HepG2 (cell line): ENCODE measurements around the gene GABRA4. TPM values are rescaled to one million over a fixed set of nuclear protein-coding genes. Genes with fewer than 3 reads are reported as not detected.

ENCODE experiments used
- ATAC-seq: fragments of 200-7000 bp; cut with Tn5 transposase; 3 replicates; pipeline ENCODE4 v1.9.1; 2020; ENCODE audit warnings: mild to moderate bottlenecking, moderate library complexity
- BruUV-seq: library from RNA; stranded (reverse); fragments of 400-500 nt; replicated peaks from 2 replicates; lab custom pipeline; 2021; lab: Mats Ljungman, UMichigan
- CTCF ChIA-PET: fragments of 300-600 bp; formaldehyde crosslinking; extraction: SDS; loops from one replicate; lab custom pipeline; 2021; ENCODE audit warnings: low total read pairs, inconsistent platforms, low intra/inter-chr PET ratio; lab: Yijun Ruan, JAX
- POLR2A ChIA-PET: fragments of 350-600 bp; sonication (Branson Sonifier 250); formaldehyde crosslinking; loops from one replicate; lab custom pipeline; 2020; ENCODE audit warnings: antibody characterized with exemption, inconsistent platforms; lab: Yijun Ruan, JAX
- DNase-seq: peaks from one replicate; pipeline ENCODE4 v3.0.0-alpha.2; 2015; ENCODE audit warnings: low spot score
- FAIRE-seq: peaks from 3 replicates; lab custom pipeline; 2011; peaks lifted over from hg19 to GRCh38; lab: Jason Lieb, UNC
- H2AFZ ChIP-seq: one replicate; pipeline ENCODE4 v1.6.1; 2011; ENCODE audit warnings: low read length, inconsistent platforms
- H3K27ac ChIP-seq: fragments of 300-600 bp; 3 replicates; pipeline ENCODE4 v1.8.0; 2011; ENCODE audit warnings: mixed run types, mild to moderate bottlenecking, mixed read lengths, low read length, inconsistent platforms; ENCODE audit not compliant: insufficient read depth; ENCODE audit errors: extremely low read length
- H3K27me3 ChIP-seq, 2 experiments: fragments of 200-600 bp in 1 of 2; 2 replicates in 1 of 2; 3 replicates in 1 of 2; pipeline versions ENCODE4 v1.6.0 to v1.8.0; 2011; ENCODE audit warnings: low read length in 2 of 2, mild to moderate bottlenecking in 2 of 2, moderate library complexity in 2 of 2, inconsistent platforms in 1 of 2; ENCODE audit not compliant: insufficient read depth in 2 of 2, control insufficient read depth in 1 of 2
- H3K36me3 ChIP-seq, 2 experiments: fragments of 200-600 bp in 1 of 2; replicated peaks in 1 of 2; 2 replicates in 1 of 2; 3 replicates in 1 of 2; pipeline versions ENCODE4 v1.5.1 to v1.8.0; 2011; ENCODE audit warnings: low read length in 2 of 2, inconsistent platforms in 1 of 2; ENCODE audit not compliant: insufficient read depth in 2 of 2, control insufficient read depth in 1 of 2
- H3K4me1 ChIP-seq: 2 replicates; pipeline ENCODE4 v1.5.1; 2012; ENCODE audit warnings: low read length, inconsistent platforms; ENCODE audit not compliant: insufficient read depth
- H3K4me2 ChIP-seq: 2 replicates; pipeline ENCODE4 v1.6.0; 2011; ENCODE audit warnings: low read depth, low read length, inconsistent platforms
- H3K4me3 ChIP-seq, 3 experiments: fragments of 200-600 bp in 1 of 3; sonication (generic), shearing (Covaris generic) in 1 of 3; replicated peaks in 1 of 3; 2 replicates each; pipeline ENCODE4 v1.5.1; 2011 to 2016; ENCODE audit warnings: low read length in 3 of 3, inconsistent platforms in 2 of 3, low read depth in 2 of 3, mild to moderate bottlenecking in 2 of 3, control low read depth in 1 of 3, mixed read lengths in 1 of 3; ENCODE audit not compliant: insufficient read depth in 1 of 3
- H3K79me2 ChIP-seq: one replicate; pipeline ENCODE4 v1.6.1; 2011; ENCODE audit warnings: low read length, inconsistent platforms; ENCODE audit not compliant: insufficient read depth
- H3K9ac ChIP-seq: 2 replicates; pipeline ENCODE4 v1.6.0; 2011; ENCODE audit warnings: mild to moderate bottlenecking, low read depth, low read length, inconsistent platforms; ENCODE audit not compliant: insufficient read depth
- H3K9me3 ChIP-seq: 2 replicates; pipeline ENCODE4 v1.5.1; 2012; ENCODE audit warnings: mild to moderate bottlenecking, low read length
- H4K20me1 ChIP-seq: 2 replicates; pipeline ENCODE4 v1.6.0; 2011; ENCODE audit warnings: inconsistent platforms, mild to moderate bottlenecking, low read length, moderate library complexity; ENCODE audit not compliant: insufficient read depth
- AHR ChIP-seq: IDR thresholded peaks from 2 replicates; pipeline ENCODE4 v1.6.1; 2018; ENCODE audit warnings: missing genetic modification reagents, missing compliant biosample characterization
- CTCF ChIP-seq: sonication (generic); formaldehyde crosslinking; IDR thresholded peaks from 2 replicates; pipeline ENCODE4 v1.5.0; 2020; ENCODE audit warnings: mild to moderate bottlenecking, missing genetic modification reagents, moderate library complexity
- GLMP ChIP-seq: sonication (generic); formaldehyde crosslinking; IDR thresholded peaks from 2 replicates; pipeline ENCODE4 v1.9.0; 2021; ENCODE audit warnings: missing genetic modification reagents, mild to moderate bottlenecking, borderline replicate concordance
- HOXD1 ChIP-seq: sonication (generic); formaldehyde crosslinking; IDR thresholded peaks from 2 replicates; pipeline ENCODE4 v1.5.0; 2020; ENCODE audit warnings: missing genetic modification reagents
- RFXANK ChIP-seq: IDR thresholded peaks from 2 replicates; pipeline ENCODE4 v1.6.1; 2016
- SMC3 ChIP-seq: IDR thresholded peaks from 2 replicates; pipeline ENCODE4 v1.6.1; 2011; ENCODE audit warnings: low read length, improper control_type of control experiment
- SRY ChIP-seq: sonication (generic); formaldehyde crosslinking; IDR thresholded peaks from 2 replicates; pipeline ENCODE4 v1.8.0; 2022; ENCODE audit warnings: mild to moderate bottlenecking, missing genetic modification reagents
- STAG1 ChIP-seq: sonication (generic); formaldehyde crosslinking; IDR thresholded peaks from 2 replicates; pipeline ENCODE4 v1.4.0; 2020; ENCODE audit warnings: missing genetic modification reagents
- ZNF10 ChIP-seq: sonication (generic); formaldehyde crosslinking; IDR thresholded peaks from 2 replicates; pipeline ENCODE4 v1.4.0; 2020; ENCODE audit warnings: mild to moderate bottlenecking, low read depth, missing genetic modification reagents, borderline replicate concordance
- ZNF260 ChIP-seq: sonication (generic); formaldehyde crosslinking; IDR thresholded peaks from 2 replicates; pipeline ENCODE4 v1.4.0; 2020; ENCODE audit warnings: missing genetic modification reagents, low read depth, mild to moderate bottlenecking, borderline replicate concordance
- WGBS: methylation state at CpG from one replicate; pipeline ENCODE4 v1.1.6; 2017; ENCODE audit warnings: low lambda C conversion rate; 5-methylcytosine and 5-hydroxymethylcytosine counted together
- in situ Hi-C: cut with HindIII; loops from 2 replicates; pipeline ENCODE4 v1.10.0; 2017; ENCODE audit warnings: low pct_unique_long_range_greater_than_20kb; ENCODE audit not compliant: extremely low pct_ligation_motif_present
- intact Hi-C: fragments of 100-400 bp; cut with micrococcal nuclease; formaldehyde crosslinking; loops from one replicate; pipeline ENCODE4 v1.10.0; 2022; ENCODE audit not compliant: unreplicated experiment
- polyA plus RNA-seq, 8 experiments: library from polyadenylated mRNA; depleted of rRNA in 3 of 8; stranded (reverse) in 7 of 8; unstranded in 1 of 8; fragments of >200 nt; fragmentation: Illumina TruSeq in 4 of 8; extraction: Trizol in 4 of 8; gene quantifications; 2 replicates each; pipeline versions ENCODE4 v1.2.1 to v1.2.3, GENCODE V29; 2011 to 2016; ENCODE audit warnings: low read depth in 4 of 8, missing spikeins in 1 of 8, mixed read lengths in 1 of 8; ENCODE audit not compliant: insufficient read depth in 1 of 8
- total RNA-seq, 5 experiments: library from RNA; depleted of rRNA; stranded (reverse); fragments of >200 nt; fragmentation: Illumina TruSeq; extraction: Trizol; gene quantifications; 2 replicates each; pipeline ENCODE4 v1.2.3, GENCODE V29; 2016; ENCODE audit warnings: low read depth in 1 of 5
- TF ChIP-seq, protein P1 (sequence below): fragments of 450-650 bp; IDR thresholded peaks from 2 replicates; pipeline ENCODE4 v1.6.1; 2017

The GABRA4 gene
- total and polyA plus RNA-seq, 2 of the 13 experiments (the other 11 are each of a cell fraction or from before 2014, with no cell fraction given): not detected

DNA sequence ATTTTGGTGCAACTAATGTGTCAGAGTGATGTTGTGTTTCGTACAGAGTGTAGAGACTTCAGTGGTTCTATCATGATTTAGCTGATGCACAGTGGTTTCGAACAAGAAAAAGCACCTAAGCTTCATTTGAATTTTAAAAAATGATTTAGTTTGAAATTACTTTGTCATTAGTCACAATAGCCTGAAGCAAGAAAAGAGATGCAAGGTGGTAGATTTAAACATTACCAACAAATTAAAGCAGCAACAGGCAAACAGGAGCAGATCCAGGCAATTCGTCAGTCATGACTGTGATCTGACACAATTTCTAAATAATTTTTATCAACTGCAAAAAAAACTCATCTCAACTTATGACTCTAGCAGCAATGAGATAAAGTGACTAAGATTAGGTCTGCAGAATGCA is 59.7 kb downstream of the GABRA4 start (continued):
- TF ChIP-seq HOXD1 (CRISPR knock-in tag) (no peak), SRY (no peak), RFXANK (CRISPR knock-in tag) (no peak)

- intact Hi-C loops: loop anchor here (1.0 to 5.0 kb wide), 3 partner anchors 100 to 450 kb away; no protein-coding TSS in a partner anchor
- FAIRE-seq: no peak
- WGBS: 14% methylated on average over 3 of the region's 3 CpGs
Observed at GRCh38 chr4:46931981-46932380, 61.4 kb downstream of the GABRA4 start.

More at GRCh38 chr4:46931981-46932380, 61.4 kb downstream of the GABRA4 start:
- ChIA-PET CTCF (interaction anchor here (1.6 kb wide), 1 partner anchor 100 kb away, joined by 14 read pairs; the partner anchor contains the start of gene GABRB1), POLR2A (no interaction called here)
- TF ChIP-seq GLMP (no peak), CTCF (CRISPR knock-in tag) (peak; percentile 58), ZNF10 (CRISPR knock-in tag) (no peak), ZNF260 (CRISPR knock-in tag) (no peak), SMC3 (peak; percentile 30; the same call in 1 of the 2 replicates), STAG1 (CRISPR knock-in tag) (peak; percentile 57), AHR (CRISPR knock-in tag) (no peak)
- TF ChIP-seq, protein P1, sequence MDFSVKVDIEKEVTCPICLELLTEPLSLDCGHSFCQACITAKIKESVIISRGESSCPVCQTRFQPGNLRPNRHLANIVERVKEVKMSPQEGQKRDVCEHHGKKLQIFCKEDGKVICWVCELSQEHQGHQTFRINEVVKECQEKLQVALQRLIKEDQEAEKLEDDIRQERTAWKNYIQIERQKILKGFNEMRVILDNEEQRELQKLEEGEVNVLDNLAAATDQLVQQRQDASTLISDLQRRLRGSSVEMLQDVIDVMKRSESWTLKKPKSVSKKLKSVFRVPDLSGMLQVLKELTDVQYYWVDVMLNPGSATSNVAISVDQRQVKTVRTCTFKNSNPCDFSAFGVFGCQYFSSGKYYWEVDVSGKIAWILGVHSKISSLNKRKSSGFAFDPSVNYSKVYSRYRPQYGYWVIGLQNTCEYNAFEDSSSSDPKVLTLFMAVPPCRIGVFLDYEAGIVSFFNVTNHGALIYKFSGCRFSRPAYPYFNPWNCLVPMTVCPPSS: no peak
- no peak overlapping the region for H3K9ac ChIP-seq
- H3K4me1 ChIP-seq: 0 out of 2 replicates have a peak, but pooled peaks cover 9% of the 10 kb centered on the region
- H3K27ac ChIP-seq: no peak overlapping the region
- H3K36me3 ChIP-seq: no peaks in the 10 kb centered on the region
- BruUV-seq: no TSS peak
- H2AFZ ChIP-seq: no peak overlapping the region
- in situ Hi-C loops: loop anchor here (10.0 kb wide), 1 partner anchor 103 kb away; the partner anchor contains the start of gene GABRB1
- no peaks in the 10 kb centered on the region for H4K20me1 ChIP-seq
- H3K4me3 ChIP-seq: no peak overlapping the region
- no peak overlapping the region for H3K4me2 ChIP-seq
- peak; percentile 3 for DNase-seq
- no peaks in the 10 kb centered on the region for H3K79me2 ChIP-seq
- no peaks in the 10 kb centered on the region for H3K27me3 ChIP-seq
- peak; percentile 86 for ATAC-seq
- no peaks in the 10 kb centered on the region for H3K9me3 ChIP-seq
